GM20000 (cell line): ENCODE results near the gene LTBP2.

Experiments used
- DNase-seq: peaks from one replicate; pipeline ENCODE4 v3.0.0; 2012; ENCODE audit warnings: low spot score
- TF ChIP-seq, protein P1 (sequence below): IDR thresholded peaks from 2 replicates; pipeline ENCODE4 v1.5.1; 2012; ENCODE audit warnings: mild to moderate bottlenecking, control low read depth; ENCODE audit errors: extremely low read depth, missing control alignments

Gene LTBP2

DNA sequence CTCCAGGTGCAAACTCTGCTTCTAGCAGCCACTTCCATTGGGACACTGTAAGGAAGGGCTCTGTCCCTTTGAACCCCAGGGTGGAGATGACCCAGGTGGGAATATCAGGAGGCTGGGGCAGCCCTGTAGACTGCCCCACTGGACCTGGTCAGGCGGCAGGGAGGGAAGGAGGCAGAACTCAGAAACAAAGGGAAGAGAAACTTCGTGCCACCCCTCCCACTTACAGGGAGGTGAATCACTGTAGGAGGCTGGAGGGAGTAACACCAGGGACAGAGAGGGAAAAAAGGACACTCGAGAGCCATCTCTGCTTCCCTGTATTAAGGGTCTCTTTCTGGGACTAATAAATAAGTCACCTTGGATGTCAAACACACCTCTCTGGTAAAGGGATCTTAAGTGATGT is 81.0 kb downstream of the LTBP2 start:
- DNase-seq, result no peak
- TF ChIP-seq, protein P1, sequence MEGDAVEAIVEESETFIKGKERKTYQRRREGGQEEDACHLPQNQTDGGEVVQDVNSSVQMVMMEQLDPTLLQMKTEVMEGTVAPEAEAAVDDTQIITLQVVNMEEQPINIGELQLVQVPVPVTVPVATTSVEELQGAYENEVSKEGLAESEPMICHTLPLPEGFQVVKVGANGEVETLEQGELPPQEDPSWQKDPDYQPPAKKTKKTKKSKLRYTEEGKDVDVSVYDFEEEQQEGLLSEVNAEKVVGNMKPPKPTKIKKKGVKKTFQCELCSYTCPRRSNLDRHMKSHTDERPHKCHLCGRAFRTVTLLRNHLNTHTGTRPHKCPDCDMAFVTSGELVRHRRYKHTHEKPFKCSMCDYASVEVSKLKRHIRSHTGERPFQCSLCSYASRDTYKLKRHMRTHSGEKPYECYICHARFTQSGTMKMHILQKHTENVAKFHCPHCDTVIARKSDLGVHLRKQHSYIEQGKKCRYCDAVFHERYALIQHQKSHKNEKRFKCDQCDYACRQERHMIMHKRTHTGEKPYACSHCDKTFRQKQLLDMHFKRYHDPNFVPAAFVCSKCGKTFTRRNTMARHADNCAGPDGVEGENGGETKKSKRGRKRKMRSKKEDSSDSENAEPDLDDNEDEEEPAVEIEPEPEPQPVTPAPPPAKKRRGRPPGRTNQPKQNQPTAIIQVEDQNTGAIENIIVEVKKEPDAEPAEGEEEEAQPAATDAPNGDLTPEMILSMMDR, result no peak

DNA sequence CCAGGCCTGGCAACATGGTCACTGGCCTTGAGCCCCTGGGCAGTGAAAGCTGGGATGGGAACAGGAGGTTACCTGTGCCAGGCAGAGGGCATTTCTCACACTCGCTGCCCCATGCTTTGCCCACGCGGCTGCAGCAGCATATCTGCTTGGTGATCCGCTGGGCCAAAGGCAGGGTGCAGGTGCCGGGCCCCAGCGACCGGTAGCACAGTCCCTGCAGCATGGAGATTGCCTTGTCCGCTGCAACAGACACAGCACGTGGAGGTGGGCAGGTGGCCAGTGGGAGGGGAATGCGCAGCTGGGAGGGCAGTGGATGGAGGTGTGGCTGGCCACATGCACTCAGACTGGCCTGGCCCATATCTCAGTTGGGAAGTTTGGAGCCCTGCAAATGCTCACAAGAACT is 83.2 kb downstream of the LTBP2 start:
- TF ChIP-seq, protein P1, result no peak
- DNase-seq, result no peak

DNA sequence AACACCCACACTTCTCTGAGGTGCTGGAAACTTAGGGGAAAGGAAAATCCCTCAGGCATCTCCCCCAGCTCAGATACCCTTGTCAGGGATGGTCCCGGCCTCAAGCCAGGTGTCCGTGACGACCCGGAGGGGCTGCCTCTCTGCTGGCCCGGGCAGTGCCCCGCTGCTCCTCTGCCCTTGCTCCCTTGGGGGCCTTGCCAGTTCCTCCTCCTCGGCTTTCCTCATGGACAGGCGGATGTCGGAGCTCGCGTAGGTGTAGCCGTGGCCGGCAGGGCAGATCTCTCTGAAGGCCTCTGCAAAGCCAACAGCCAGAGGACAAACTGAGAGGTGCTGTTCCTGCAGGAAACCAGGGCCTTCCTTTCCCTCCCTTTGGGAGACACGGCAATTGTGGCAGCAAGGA is 83.6 kb downstream of the LTBP2 start:
- TF ChIP-seq, protein P1, result no peak

DNA sequence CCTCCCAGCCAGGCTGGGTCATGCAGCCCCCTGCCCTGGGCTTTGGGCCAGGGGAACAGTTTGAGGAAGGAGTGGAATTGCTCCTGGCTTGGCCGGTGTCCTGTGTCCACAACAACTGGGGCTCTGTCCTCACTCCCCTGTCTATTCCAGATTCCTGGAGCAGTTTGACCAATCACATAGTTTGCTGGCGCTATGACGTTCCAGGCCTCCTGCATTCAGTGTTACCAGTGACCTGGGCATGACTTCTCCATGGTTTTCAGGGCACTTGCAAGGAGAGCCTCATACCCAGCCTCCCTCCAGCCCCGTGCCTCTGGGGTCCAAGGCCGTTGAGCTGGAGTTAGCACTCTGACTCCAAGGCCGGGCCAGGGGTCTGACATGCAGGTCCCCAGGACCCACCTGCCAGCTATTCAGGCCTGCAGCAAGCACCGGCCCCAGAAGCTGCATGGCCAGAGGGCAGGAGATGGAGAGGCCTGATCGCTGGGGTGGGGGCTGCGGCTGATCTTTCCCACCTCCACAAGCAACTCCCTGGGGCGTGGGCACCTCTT is 84.2 kb downstream of the LTBP2 start:
- TF ChIP-seq, protein P1, result no peak
- no peak for DNase-seq

More for the DNA sequence above, 83.6 kb downstream of the LTBP2 start:
- no peak for DNase-seq

DNA sequence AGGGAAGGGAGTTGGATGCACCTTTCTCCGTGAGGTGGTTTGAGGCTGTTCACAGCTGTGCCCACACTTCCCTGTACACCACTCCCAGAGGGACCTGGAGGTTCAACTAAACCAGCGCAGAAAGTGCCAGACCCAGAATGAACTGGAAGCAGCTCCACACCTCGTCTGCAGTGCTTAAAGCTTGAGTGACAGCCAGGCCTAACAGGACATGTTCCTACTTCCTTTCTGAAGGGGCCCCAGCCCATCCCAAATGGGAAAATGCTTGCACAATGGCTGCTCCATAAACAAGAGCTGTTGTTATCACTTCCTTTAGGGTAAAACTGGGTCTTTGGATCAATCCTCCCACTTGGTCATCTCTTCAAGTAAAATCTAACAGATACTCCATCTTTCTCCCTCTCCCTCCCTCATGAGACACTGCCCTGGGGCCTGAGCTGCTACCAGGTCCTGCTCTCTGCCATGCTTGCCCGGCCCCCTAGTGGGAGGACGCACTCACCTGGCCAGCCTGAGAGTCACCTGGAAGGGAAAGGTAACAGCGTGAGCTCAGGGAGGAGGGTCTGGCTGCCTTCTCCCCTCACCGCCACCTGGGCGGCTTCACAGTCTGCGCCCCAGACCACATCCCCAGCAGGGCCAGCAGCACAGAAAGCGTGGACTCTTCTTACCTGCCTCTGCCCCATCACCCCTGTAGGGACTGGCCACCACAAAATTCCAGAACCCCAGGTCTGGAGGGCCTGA is 85.0 kb downstream of the LTBP2 start:
- no peak for DNase-seq
- TF ChIP-seq, protein P1, result no peak

DNA sequence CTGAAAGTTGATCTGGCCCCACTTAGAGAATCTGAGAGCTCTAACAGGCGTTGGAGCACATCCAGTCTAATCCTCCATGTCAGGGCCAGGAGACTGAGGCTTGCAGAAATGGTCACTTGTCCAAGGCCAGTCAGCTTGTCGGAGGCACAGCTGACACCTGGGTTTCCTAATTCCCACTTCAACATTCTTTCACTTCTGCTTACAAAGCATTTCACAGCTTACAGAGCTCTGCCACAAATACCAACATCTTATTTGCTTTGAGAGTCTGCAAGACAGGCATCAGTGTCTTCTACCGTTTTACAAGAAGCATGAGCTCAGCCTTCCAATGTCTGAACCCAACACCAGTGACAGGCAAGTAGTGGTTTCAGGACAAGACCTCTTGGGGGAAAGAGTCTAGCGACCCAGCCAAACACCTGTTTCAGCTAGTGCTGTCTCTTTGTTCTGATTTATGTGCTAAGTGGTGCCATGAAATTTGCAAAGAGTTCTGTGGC is 86.6 kb downstream of the LTBP2 start:
- DNase-seq, result no peak
- TF ChIP-seq, protein P1, result no peak

DNA sequence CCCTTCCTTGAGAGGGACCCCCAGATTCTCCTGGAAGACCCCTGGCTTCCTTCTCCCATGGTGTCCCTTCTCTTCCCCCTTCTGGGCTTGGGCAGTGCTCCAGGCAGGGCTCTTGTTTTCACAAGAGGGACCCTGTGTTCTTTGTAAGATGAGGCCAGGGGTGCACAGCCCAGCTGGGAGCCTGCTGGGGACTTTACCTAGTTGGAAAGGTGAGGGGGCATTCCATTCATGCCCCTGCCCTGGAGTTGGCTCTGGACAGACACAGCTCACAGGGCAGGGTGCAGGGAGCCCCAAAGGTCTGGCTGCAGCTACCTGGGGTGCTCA is 87.3 kb downstream of the LTBP2 start:
- DNase-seq, result no peak
- TF ChIP-seq, protein P1, result no peak
